Right ventricle myocardium superior (tissue), 1 donor: ENCODE results near the gene C1orf56. TPM values are rescaled to one million over a fixed set of nuclear protein-coding genes. Genes with fewer than 3 reads are reported as not detected.
"Not testable (repeated sequence)": the region's sequence is repeated elsewhere in the genome, so short reads cannot be mapped to it uniquely, and the experiment has no call there.

Experiments used
- ATAC-seq: fragments of 200-7000 bp; cut with Tn5 transposase; one replicate; pipeline ENCODE4 v1.9.1; 2020; ENCODE audit warnings: mild to moderate bottlenecking; ENCODE audit not compliant: poor library complexity
- DNase-seq: peaks from one replicate; pipeline ENCODE4 v3.0.0-alpha.2; 2020
- intact Hi-C: fragments of 100-400 bp; cut with DNase I; formaldehyde crosslinking; loops from one replicate; pipeline ENCODE4 v1.11.2; 2022
- total RNA-seq: library from RNA; stranded (reverse); fragmentation: NEBNext Ultra II Directional; extraction: Animal tissue kit (Norgen Biotek cat#: 25700); gene quantifications from one replicate; pipeline ENCODE4 v1.2.1, GENCODE V29; 2021
- donor health status: DM: no; HTN: yes; CAD: no; lungs with severe emphysema.

The C1orf56 gene
- total RNA-seq, 1 donor from 2014 or later = 7.3 TPM

- DNase-seq = peak; percentile 44
- intact Hi-C loops = no loop called here
- ATAC-seq = peak; percentile 2
Observed at GRCh38 chr1:151058692-151059091, 11.1 kb downstream of the C1orf56 start.

- intact Hi-C loops = no loop called here
Observed at GRCh38 chr1:151059109-151060006, 11.8 kb downstream of the C1orf56 start, which contains the start of gene CDC42SE1. Gene CDC42SE1, minus strand, starts transcription at chr1:151059622. Its CDS starts 3,892 bp downstream, at chr1:151055730.

GRCh38 chr1:151060007-151060656, 12.6 kb downstream of the C1orf56 start, which contains the start of gene MLLT11:
Gene MLLT11, plus strand, starts transcription at chr1:151060397. Its CDS starts 6,828 bp downstream, at chr1:151067225.
- peak; percentile 45 for DNase-seq
- intact Hi-C loops = no loop called here

More at GRCh38 chr1:151059109-151060006, 11.8 kb downstream of the C1orf56 start, which contains the start of gene CDC42SE1:
- peak; percentile 97 for ATAC-seq
- peak; percentile 92 for DNase-seq

GRCh38 chr1:151060657-151061421, 13.3 kb downstream of the C1orf56 start:
- intact Hi-C loops = no loop called here
- ATAC-seq (no peak), DNase-seq (no peak)

More at GRCh38 chr1:151060007-151060656, 12.6 kb downstream of the C1orf56 start, which contains the start of gene MLLT11:
- ATAC-seq = peak; percentile 54

- no peak for ATAC-seq
- DNase-seq = no peak
- intact Hi-C loops = no loop called here
Observed at GRCh38 chr1:151061704-151062103, 14.2 kb downstream of the C1orf56 start.

- DNase-seq (no peak), ATAC-seq (no peak)
- intact Hi-C loops = no loop called here
Observed at GRCh38 chr1:151062741-151063371, 15.3 kb downstream of the C1orf56 start.

GRCh38 chr1:151065089-151065645, 17.6 kb downstream of the C1orf56 start:
- no peak for DNase-seq
- intact Hi-C loops = no loop called here
- ATAC-seq = no peak

- intact Hi-C loops = no loop called here
- ATAC-seq (no peak), DNase-seq (no peak)
Observed at GRCh38 chr1:151067185-151067584, 19.6 kb downstream of the C1orf56 start.

GRCh38 chr1:151069103-151069486, 21.5 kb downstream of the C1orf56 start:
- DNase-seq (no peak), ATAC-seq (no peak)
- intact Hi-C loops = no loop called here

GRCh38 chr1:151070474-151071276, 23.1 kb downstream of the C1orf56 start, which contains the start of gene GABPB2:
Gene GABPB2, plus strand, starts transcription at chr1:151070761. Its CDS starts 17,429 bp downstream, at chr1:151088190.
- ATAC-seq (peak; percentile 95), DNase-seq (peak; percentile 95)
- intact Hi-C loops = no loop called here

- DNase-seq (no peak), ATAC-seq (no peak)
- intact Hi-C loops = no loop called here
Observed at GRCh38 chr1:151072224-151072623, 24.7 kb downstream of the C1orf56 start.

GRCh38 chr1:151085953-151086559, 38.5 kb downstream of the C1orf56 start:
- DNase-seq = no peak
- intact Hi-C loops = no loop called here

GRCh38 chr1:151097426-151097825, 49.9 kb downstream of the C1orf56 start:
- DNase-seq, intact Hi-C loops, ATAC-seq: not testable (repeated sequence)

More at GRCh38 chr1:151085953-151086559, 38.5 kb downstream of the C1orf56 start:
- no peak for ATAC-seq

GRCh38 chr1:151098126-151098525, 50.6 kb downstream of the C1orf56 start:
- intact Hi-C loops = no loop called here
- DNase-seq (no peak), ATAC-seq (no peak)
